Stimulated activated CD4-positive, alpha-beta T cell treated with anti-CD3 and anti-CD28 coated beads, Interleukin-12 subunit alpha, Interleukin-12 subunit beta, amount 100 ng/mL, for 48 hours (primary cell): Measurements from ENCODE around the gene CEP83.
"Not testable (repeated sequence)": the region's sequence is repeated elsewhere in the genome, so short reads cannot be mapped to it uniquely, and the experiment has no call there.

ENCODE experiments used
- DNase-seq, 3 donors: peaks; one replicate each; pipeline ENCODE4 v3.0.0-alpha.2; 2020; ENCODE audit warnings: low read depth in 2 of 3, low spot score in 1 of 3

Gene CEP83

GRCh38 chr12:94380507-94380906 lies 79.2 kb downstream of the CEP83 start:
- no peak for DNase-seq

DNA sequence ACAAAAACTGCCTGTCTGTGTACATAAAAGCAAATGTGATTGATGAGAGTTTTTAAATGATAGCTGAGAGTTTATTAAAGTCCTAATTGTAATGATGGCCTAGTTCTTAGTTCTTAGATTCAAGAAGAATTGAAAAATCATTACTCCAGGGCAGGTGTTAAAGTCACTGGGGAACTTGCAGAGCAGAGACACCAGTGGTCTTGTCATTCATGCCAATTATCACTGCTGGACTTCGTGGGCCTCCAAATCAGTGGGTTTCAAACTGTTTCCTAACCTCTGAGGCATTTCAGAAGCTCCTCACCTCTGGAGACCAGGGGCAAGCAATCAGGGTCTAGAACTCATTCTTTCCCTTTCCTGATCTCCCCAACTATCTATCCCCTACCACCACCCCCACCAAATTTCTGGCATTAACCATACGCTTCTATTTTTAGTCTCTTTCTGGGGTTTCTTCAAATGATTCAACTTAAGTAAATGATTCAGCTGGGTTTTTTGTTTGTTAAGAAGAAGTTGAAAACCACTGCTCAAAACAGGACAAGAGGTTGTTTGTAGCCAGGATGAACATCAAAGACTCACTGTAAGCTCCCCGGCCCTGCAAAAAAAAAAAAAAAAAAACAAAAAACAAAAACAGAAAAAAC lies 80.1 kb downstream of the CEP83 start:
- peak in 1 of 3 donors; percentile 3 for DNase-seq

DNA sequence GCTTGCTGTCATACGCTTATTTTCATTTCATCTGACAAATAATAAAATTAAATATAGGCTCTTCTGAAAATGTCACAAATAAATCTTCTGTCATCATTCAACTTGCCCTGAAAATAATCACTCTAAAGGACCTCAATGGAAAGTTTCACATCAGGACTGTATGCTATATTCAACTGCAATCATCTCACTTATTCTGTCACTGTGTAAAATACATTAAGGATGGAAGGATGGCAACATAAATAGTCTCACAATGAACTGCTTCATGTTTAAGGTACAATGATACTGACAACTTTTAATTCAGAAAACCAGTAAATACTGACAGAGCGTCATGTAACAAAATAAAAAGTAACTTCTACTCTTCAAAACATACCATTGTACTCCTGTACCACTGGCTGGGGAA lies 82.1 kb downstream of the CEP83 start:
- DNase-seq, result no peak

GRCh38 chr12:94374124-94374523 lies 85.5 kb downstream of the CEP83 start:
- no peak for DNase-seq

DNA sequence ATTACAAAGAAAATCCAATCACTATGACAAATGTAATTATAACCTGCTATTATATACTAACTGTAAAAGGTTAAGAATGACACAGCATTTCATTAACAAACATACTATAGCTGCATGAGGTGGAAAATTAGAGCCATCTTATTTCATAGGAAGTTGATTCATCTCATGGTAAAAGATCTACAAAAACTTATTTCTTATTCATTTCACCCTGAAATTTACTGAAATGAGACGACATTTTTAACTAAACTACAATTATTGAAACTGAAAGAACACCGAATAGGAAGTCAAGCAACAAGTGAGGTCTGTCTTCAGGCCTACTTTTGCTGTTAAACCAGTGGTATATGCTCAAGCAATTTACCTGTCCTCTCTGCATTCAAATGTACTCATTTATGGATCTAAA lies 87.2 kb downstream of the CEP83 start:
- DNase-seq, result no peak

DNA sequence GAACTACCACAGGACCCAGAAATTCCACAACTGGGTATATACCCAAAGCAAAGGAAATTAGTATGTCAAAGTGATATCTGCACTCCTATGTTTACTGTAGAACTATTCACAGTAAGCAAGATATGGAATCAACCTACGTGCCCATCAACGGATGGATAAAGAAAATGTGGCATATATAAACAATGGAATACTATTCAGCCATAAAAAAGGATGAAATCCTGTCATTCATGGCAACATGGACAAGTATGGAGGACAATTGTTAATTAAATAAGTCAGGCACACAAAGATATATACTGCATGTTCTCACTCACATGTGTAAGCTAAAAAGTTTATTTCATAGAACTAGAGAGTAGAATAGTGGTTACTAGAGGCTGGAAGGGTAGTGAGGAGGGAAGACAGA lies 97.0 kb downstream of the CEP83 start:
- DNase-seq, result no peak

- DNase-seq, result no peak
These were observed 99.9 kb downstream of the CEP83 start for GRCh38 chr12:94359761-94360160.

DNA sequence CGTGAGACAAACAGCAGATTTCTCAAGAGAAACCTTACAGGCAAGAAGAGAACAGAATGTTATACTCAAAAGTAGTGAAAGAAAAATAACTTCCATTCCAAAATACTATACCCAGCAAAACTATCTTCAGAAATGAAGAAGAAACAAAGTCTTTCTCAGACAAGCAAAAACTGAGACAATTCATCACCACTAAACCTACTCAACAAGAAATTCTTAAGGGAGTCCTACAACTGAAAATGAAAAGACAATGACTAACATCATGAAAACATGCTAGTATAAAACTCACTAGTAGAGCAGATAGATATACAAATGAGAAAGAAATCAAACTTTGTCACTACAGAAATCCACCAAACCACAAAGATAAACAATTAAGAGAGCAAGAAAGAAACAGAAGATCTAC lies 106.5 kb downstream of the CEP83 start:
- DNase-seq, result no peak

- DNase-seq, result no peak
These were observed 119.1 kb downstream of the CEP83 start for GRCh38 chr12:94340573-94340972.

DNA sequence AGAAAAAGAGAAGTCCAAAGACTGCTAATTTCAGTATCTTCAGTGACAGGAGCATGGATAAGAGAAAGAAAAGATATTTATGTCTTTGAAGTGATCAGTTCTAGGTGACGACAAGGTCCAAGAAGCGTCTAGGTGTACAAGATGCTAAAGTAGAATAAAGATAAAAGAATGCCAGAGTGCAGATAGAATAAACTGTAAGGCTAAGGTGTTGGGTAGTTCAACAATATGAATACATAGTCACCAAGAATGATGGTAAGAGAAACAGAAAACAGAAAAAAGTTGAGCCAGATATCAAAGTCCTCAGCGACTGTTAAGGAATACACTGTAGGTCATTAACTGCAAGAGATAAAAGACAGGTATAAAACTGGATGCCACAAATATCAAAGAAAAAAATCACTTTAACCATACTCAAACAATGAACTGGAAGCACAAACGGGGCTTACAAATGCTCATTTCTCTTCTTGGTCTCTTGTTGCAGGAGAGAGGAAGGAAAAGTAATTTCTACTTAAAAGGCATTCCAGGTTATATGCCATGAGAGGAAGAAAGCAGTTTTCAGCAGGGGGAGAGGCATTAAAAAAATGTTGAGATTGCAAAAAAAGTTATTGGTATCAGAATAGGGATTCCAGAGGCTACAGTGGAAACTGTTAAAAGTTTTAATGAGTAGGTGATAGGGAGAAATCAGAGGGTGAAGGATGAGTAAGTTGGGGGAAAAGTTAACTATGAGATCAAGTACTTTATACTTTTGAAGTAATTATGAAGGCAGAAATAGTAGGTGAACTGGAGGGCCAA lies 121.5 kb downstream of the CEP83 start:
- no peak for DNase-seq

GRCh38 chr12:94336211-94336925 lies 123.3 kb downstream of the CEP83 start:
- DNase-seq, result no peak

DNA sequence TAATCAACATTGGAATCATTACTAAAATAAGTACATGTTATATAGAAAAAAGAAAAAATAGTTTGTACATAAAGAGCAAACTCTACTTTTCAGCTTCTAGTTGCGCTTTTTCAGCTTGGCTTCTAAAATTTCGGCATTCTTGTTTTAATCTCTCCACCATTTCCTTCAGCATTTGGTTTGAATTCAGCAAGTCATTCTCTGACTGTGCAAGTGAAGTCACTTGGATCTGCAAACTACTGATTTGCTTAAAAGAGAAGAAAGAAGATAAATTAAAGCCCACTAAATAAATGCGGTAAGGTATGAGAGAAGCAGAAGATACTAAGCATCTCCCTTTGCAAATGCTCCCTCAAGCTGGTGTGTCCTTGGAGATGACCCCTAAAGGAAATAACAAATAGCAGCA lies 126.3 kb downstream of the CEP83 start:
- no peak for DNase-seq

DNA sequence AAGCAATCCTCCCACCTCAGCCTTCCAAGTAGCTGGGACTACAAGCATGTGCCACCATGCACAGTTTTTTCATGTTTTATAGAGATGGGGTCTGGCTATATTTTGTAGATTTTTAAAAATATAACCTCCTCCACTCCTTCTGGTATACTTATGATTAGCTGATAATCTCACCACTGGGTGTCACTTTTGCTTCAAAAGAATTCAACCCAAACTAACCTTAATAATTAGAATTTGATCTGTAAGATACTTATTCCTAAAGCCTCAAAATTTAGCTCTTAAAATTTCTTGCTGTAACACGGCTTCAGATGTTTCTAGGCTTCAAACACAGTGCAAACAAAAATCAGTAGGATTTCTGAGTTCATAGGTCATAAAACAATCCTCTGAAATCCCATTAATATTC lies 130.3 kb downstream of the CEP83 start:
- DNase-seq, result no peak

- DNase-seq, result no peak
These were observed 131.9 kb downstream of the CEP83 start for GRCh38 chr12:94327809-94328208.

- peak in 1 of 3 donors; percentile 5 for DNase-seq
These were observed 132.9 kb downstream of the CEP83 start for GRCh38 chr12:94326727-94327126.

- no peak for DNase-seq
These were observed 133.4 kb downstream of the CEP83 start for GRCh38 chr12:94326234-94326633.

GRCh38 chr12:94322346-94322745 lies 137.3 kb downstream of the CEP83 start:
- no peak for DNase-seq

GRCh38 chr12:94320109-94320508 lies 139.6 kb downstream of the CEP83 start:
- DNase-seq, result no peak

GRCh38 chr12:94318181-94318580 lies 141.5 kb downstream of the CEP83 start:
- DNase-seq, result no peak

DNA sequence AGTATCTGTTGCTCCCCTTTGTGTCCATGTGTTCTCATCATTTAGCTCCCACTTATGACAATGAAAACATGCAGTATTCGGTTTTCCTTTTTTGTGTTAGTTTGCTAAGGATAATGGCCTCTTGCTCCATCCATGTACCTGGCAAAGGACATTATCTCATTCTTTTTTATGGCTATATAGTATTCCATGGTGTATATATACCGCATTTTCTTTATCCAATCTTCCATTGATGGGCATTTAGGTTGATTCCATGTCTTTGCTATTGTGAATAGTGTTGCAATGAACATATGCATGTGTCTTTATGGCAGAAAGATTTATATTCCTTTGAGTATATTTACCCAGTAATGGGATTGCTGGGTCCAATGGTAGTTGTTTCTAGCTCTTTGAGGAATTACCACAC lies 143.1 kb downstream of the CEP83 start:
- not testable (repeated sequence) for DNase-seq

- DNase-seq, result no peak
These were observed 147.3 kb downstream of the CEP83 start for GRCh38 chr12:94312378-94312777.

DNA sequence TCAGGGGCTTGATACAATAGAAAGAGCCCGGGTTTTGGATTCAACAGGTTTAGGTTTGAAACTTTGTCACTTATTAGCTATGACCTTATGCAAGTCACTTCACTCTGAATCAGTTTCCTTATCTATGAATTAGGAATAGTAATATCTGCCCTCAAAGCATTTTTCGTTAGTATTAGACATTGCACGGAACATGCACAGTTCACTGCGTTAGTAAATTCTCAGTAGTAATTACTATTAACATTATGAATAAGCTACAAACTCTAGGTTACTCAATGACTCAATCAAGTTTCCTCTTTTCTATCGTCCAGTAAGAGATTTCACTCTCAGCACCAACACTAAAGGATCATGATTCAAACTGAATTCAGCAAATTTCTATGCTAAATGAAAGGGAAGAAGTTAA lies 150.3 kb downstream of the CEP83 start:
- DNase-seq, result no peak
